ENCODE results near the gene HK1.

DNA sequence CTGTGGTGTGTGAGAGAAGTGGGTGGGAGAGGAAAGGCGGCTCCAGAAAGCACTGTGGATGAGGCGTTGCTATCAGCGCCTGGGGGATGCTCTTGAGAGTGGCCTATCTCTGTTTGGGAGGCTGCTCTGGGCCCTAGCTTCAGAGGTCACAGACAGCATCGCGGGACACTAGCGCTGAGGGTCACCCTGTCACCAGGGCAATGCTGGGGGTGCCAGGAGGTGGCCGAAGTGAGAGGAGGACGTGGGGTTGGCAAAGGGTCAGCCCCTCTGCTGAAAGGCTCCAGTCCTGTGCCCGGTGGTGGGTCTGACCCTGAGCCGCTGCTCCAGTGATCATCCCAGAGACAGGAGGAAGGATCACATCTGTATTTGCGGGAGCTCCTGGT, 141.4 kb downstream of the HK1 start:
- TF ChIP-seq, protein P1, sequence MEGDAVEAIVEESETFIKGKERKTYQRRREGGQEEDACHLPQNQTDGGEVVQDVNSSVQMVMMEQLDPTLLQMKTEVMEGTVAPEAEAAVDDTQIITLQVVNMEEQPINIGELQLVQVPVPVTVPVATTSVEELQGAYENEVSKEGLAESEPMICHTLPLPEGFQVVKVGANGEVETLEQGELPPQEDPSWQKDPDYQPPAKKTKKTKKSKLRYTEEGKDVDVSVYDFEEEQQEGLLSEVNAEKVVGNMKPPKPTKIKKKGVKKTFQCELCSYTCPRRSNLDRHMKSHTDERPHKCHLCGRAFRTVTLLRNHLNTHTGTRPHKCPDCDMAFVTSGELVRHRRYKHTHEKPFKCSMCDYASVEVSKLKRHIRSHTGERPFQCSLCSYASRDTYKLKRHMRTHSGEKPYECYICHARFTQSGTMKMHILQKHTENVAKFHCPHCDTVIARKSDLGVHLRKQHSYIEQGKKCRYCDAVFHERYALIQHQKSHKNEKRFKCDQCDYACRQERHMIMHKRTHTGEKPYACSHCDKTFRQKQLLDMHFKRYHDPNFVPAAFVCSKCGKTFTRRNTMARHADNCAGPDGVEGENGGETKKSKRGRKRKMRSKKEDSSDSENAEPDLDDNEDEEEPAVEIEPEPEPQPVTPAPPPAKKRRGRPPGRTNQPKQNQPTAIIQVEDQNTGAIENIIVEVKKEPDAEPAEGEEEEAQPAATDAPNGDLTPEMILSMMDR (IDR thresholded peaks at IDR 0.05), result no peak
- TF ChIP-seq POLR2A (IDR thresholded peaks at IDR 0.05), result no peak
